Upper lobe of left lung (tissue), 6 donors: ENCODE measurements around the gene EFHD2. TPM values are rescaled to one million over a fixed set of nuclear protein-coding genes. Genes with fewer than 3 reads are reported as not detected.
A peak's percentile ranks its signal among the peaks of the same experiment; 100 is the strongest.

Experiments used
- ATAC-seq, 2 donors: fragments of 200-7000 bp; cut with Tn5 transposase; one replicate each; pipeline ENCODE4 v1.9.1; 2022; ENCODE audit warnings: mild to moderate bottlenecking in 2 of 2, moderate library complexity in 2 of 2; ENCODE audit not compliant: low FRiP score in 2 of 2
- DNase-seq, 2 donors: peaks; one replicate each; pipeline ENCODE4 v3.0.0-alpha.2; 2019 to 2020
- H3K27ac ChIP-seq, 4 donors: fragments of 200-600 bp; sonication (generic); one replicate each; pipeline ENCODE4 v1.5.1; 2016 to 2019
- H3K27me3 ChIP-seq, 4 donors: fragments of 200-600 bp; sonication (generic); one replicate each; pipeline ENCODE4 v1.5.1; 2017 to 2019
- H3K36me3 ChIP-seq, 4 donors: fragments of 200-600 bp; sonication (generic); one replicate each; pipeline ENCODE4 v1.5.1; 2016 to 2019
- H3K4me1 ChIP-seq, 4 donors: fragments of 200-600 bp; sonication (generic); one replicate each; pipeline ENCODE4 v1.5.1; 2018 to 2019
- H3K4me3 ChIP-seq, 4 donors: fragments of 200-600 bp; sonication (generic); one replicate each; pipeline ENCODE4 v1.5.1; 2017 to 2019; ENCODE audit warnings: mild to moderate bottlenecking in 2 of 4, moderate library complexity in 1 of 4
- H3K9me3 ChIP-seq, 4 donors: fragments of 200-600 bp; sonication (generic); one replicate each; pipeline ENCODE4 v1.5.1; 2018 to 2019
- EP300 ChIP-seq, 4 donors: sonication (generic); formaldehyde crosslinking; IDR thresholded peaks; one replicate each; pipeline ENCODE4 v1.5.1; 2017; ENCODE audit warnings: antibody characterized with exemption in 4 of 4, control low read depth in 2 of 4
- POLR2A ChIP-seq, 4 donors: fragments of 450-650 bp; IDR thresholded peaks; one replicate each; pipeline ENCODE4 v1.5.1; 2016 to 2017; ENCODE audit warnings: antibody characterized with exemption in 4 of 4, mild to moderate bottlenecking in 2 of 4
- POLR2AphosphoS5 ChIP-seq, 2 donors: sonication (generic); formaldehyde crosslinking; IDR thresholded peaks; one replicate each; pipeline ENCODE4 v1.5.1; 2017; ENCODE audit warnings: antibody characterized with exemption in 2 of 2
- WGBS, 2 donors: methylation state at CpG; one replicate each; pipeline ENCODE4 v1.1.5; 2017 to 2018; 5-methylcytosine and 5-hydroxymethylcytosine counted together
- total RNA-seq, 6 donors: library from RNA; depleted of rRNA in 4 of 6; stranded (reverse); fragments of >200 nt in 4 of 6; gene quantifications; one replicate each; pipeline versions ENCODE4 v1.1.0 to v1.2.1, GENCODE V29; 2016 to 2021
- TF ChIP-seq, protein P1 (sequence below), 6 experiments: fragments of 450-650 bp in 4 of 6; fragments of 200-600 bp in 2 of 6; sonication (generic) in 2 of 6; IDR thresholded peaks; one replicate each; pipeline ENCODE4 v1.5.1; 2016 to 2019; ENCODE audit warnings: antibody characterized with exemption in 6 of 6
- donor health status: DM: no; HTN: no; CAD: no; lungs with moderate emphysema.
- donor health status: DM: no; HTN: yes; CAD: no; lungs with severe emphysema.

Gene EFHD2
- total RNA-seq, 6 donors from 2014 or later: 62.9 to 123 (median 91.2) TPM

DNA sequence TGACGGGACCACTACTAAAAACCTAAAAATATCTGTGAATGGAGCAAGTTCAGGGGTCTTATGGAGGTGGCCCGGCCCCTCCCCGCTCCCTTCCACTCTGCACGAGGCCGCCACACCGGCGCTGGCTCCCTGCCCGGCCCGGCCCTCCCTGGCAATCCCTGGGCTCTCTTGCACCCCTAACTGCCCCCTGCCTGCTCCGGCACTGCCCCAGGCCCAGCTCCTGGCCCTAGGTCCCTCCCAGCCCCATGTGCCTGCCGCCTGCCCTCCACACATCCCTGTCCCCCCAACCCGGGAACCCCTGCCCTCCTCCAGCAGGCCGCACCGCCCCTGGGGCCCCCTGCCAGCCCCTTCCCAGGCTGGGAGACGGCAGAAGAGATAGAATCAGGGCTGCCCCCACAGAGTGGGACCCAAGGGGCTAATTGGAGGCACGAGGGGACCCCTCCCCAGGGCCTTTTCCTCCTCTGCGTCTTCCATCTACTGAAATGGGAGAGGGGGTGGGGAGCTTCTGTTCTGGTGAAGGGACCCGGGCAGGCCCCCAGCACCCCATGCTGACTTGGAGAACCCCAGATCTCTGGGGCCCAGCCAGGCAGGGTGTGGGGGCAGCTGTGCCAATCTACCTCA lies 19.2 kb downstream of the EFHD2 start:
- TF ChIP-seq POLR2AphosphoS5 (IDR thresholded peaks at IDR 0.05) (no peak), EP300 (IDR thresholded peaks at IDR 0.05) (no peak), POLR2A (IDR thresholded peaks at IDR 0.05) (no peak)
- TF ChIP-seq, protein P1, sequence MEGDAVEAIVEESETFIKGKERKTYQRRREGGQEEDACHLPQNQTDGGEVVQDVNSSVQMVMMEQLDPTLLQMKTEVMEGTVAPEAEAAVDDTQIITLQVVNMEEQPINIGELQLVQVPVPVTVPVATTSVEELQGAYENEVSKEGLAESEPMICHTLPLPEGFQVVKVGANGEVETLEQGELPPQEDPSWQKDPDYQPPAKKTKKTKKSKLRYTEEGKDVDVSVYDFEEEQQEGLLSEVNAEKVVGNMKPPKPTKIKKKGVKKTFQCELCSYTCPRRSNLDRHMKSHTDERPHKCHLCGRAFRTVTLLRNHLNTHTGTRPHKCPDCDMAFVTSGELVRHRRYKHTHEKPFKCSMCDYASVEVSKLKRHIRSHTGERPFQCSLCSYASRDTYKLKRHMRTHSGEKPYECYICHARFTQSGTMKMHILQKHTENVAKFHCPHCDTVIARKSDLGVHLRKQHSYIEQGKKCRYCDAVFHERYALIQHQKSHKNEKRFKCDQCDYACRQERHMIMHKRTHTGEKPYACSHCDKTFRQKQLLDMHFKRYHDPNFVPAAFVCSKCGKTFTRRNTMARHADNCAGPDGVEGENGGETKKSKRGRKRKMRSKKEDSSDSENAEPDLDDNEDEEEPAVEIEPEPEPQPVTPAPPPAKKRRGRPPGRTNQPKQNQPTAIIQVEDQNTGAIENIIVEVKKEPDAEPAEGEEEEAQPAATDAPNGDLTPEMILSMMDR (IDR thresholded peaks at IDR 0.05): no peak
- Histone ChIP-seq H3K27me3 (no peaks in the 10 kb centered on the region), H3K36me3 (peaks cover 0 to 47% (median 21%) of the 10 kb centered on the region in 4 donors), H3K4me3 (no peak overlapping the region), H3K4me1 (peaks cover 0 to 21% (median 7%) of the 10 kb centered on the region in 4 donors), H3K27ac (no peak overlapping the region), H3K9me3 (no peaks in the 10 kb centered on the region)
- no peak for ATAC-seq
- DNase-seq: peak in 1 of 2 donors; percentile 79
- 79 to 91% methylated on average over 4 to 16 of the region's 18 CpGs for WGBS, 2 donors

DNA sequence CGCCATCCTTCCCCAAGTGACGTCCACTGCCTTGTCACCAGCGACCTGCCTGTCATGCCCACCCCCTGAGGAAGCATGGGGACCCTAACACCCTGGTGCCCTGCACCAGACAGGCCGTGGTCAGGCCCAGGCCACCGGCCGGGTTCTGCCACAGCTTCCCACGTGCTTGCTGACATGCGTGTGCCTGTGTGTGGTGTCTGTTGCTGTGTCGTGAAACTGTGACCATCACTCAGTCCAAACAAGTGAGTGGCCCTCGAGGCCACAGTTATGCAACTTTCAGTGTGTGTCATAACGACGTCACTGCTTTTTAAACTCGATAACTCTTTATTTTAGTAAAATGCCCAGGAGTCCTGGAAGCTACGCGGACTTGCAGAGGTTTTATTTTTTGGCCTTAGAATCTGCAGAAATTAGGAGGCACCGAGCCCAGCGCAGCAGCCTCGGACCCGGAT lies 20.0 kb downstream of the EFHD2 start:
- WGBS, 2 donors: 78 to 82% methylated on average over 13 to 19 of the region's 19 CpGs
- ATAC-seq (no peak), DNase-seq (peak; percentile 50 to 69)
- Histone ChIP-seq H3K27me3 (no peaks in the 10 kb centered on the region), H3K9me3 (no peaks in the 10 kb centered on the region), H3K4me3 (no peak overlapping the region), H3K4me1 (peaks cover 0 to 13% (median 4%) of the 10 kb centered on the region in 4 donors), H3K36me3 (peaks cover 0 to 47% (median 21%) of the 10 kb centered on the region in 4 donors), H3K27ac (no peak overlapping the region)
- peak in 1 of 4 donors; percentile 23 for TF ChIP-seq EP300 (IDR thresholded peaks at IDR 0.05)
- no peak for TF ChIP-seq POLR2A (IDR thresholded peaks at IDR 0.05)

DNA sequence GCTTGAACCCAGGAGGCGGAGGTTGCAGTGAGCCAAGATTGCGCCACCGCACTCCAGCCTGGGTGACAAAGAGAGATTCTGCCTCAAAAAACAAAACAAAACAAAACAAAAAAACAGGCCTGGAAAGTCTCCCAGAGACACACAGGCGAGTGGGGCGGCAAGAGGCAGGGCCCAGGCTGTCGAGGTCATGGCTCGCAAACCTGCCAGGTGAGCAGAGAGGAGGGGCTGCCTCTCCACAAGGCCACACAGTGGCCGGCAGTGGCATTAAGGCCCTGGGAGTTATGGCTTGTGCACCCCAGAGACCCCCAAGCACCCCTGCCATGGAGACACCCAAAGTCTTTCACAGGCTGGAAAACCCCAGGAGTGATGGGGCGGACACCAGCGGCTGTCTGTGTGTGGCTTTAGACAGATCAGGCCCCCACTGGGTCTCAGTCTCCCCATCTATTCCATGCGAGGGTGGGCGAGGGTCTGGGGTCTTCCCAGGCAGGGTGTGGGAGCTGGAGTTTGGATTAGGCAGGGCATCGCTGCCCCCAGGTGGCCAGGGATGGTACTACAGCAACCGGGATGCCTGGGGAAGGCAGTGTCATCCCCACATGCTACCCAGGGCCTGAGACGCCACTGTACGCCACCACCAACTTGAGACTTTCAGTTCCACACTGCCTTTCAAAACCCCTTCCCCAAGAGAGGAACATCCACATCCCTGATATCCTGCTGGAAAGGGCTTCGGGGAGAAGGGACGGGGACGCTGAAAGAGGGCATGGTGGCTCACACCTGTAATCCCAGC lies 21.3 kb downstream of the EFHD2 start:
- Histone ChIP-seq H3K36me3 (peaks cover 0 to 43% (median 17%) of the 10 kb centered on the region in 4 donors), H3K27me3 (no peaks in the 10 kb centered on the region), H3K4me3 (no peak overlapping the region), H3K9me3 (no peaks in the 10 kb centered on the region), H3K27ac (peak overlapping the region in 1 of 4 donors; percentile 49), H3K4me1 (peaks cover 0 to 7% (median 2%) of the 10 kb centered on the region in 4 donors)
- DNase-seq (peak in 1 of 2 donors; percentile 70), ATAC-seq (peak; percentile 69 to 79)
- 65 to 71% methylated on average over 14 to 18 of the region's 19 CpGs for WGBS, 2 donors
- TF ChIP-seq EP300 (IDR thresholded peaks at IDR 0.05): no peak
- no peak for TF ChIP-seq POLR2A (IDR thresholded peaks at IDR 0.05)
- TF ChIP-seq POLR2AphosphoS5 (IDR thresholded peaks at IDR 0.05): no peak
- TF ChIP-seq, protein P1 (IDR thresholded peaks at IDR 0.05): peak; percentile 93 to 97 (median 96)

DNA sequence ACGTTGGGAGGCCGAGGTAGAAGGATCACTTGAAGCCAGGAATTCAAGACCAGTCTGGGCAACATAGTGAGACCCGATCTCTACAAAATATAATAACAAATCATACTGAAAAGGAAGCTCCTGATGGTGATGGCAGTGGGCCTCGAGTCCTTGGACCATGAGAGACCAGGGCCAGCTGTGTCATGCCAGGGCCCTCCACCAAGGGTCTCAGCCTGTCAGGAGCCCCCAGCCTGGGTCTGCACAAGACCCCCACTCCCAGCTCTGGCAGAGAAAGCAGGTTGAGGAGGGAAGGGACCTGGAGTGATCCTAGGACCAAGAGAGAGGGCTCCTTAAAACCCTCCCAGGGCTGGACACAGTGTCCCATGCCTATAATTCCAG lies 21.9 kb downstream of the EFHD2 start:
- H3K27ac ChIP-seq: no peak overlapping the region
- TF ChIP-seq, protein P1 (IDR thresholded peaks at IDR 0.05): no peak
- TF ChIP-seq POLR2AphosphoS5 (IDR thresholded peaks at IDR 0.05) (no peak), EP300 (IDR thresholded peaks at IDR 0.05) (no peak), POLR2A (IDR thresholded peaks at IDR 0.05) (no peak)
- no peak for ATAC-seq
- peaks cover 0 to 3% (median under 1%) of the 10 kb centered on the region in 4 donors for H3K4me1 ChIP-seq
- H3K36me3 ChIP-seq: peaks cover 0 to 37% (median 14%) of the 10 kb centered on the region in 4 donors
- H3K9me3 ChIP-seq: no peaks in the 10 kb centered on the region
- DNase-seq: no peak
- WGBS, 2 donors: 67 to 79% methylated on average over 3 to 4 of the region's 4 CpGs
- H3K27me3 ChIP-seq: no peaks in the 10 kb centered on the region
- no peak overlapping the region for H3K4me3 ChIP-seq

DNA sequence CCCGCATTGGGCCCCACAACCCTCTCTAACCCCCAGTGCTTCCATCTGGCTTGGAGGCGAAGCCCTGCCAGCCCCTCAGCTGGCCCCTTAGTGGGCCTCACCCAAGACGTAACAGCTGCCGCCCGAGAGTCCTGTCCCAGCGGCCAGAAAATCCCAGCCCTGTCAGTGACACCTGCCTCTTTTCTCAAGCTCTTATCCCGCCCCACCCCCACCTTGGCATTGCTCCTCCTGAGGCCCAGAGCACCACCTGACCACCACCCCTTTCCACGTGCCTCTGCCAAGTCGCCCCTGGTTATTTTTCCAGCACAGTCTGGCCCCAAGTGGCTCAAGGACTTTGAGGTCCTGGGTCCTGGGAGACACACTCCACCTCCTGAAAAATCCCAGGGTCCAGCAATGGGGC lies 22.6 kb downstream of the EFHD2 start:
- no peak for ATAC-seq
- Histone ChIP-seq H3K4me3 (no peak overlapping the region), H3K27me3 (no peaks in the 10 kb centered on the region), H3K36me3 (peaks cover 0 to 29% (median 10%) of the 10 kb centered on the region in 4 donors), H3K4me1 (no peaks in the 10 kb centered on the region), H3K27ac (no peak overlapping the region), H3K9me3 (no peaks in the 10 kb centered on the region)
- no peak for DNase-seq
- 71 to 79% methylated on average over 9 of the region's 9 CpGs for WGBS, 2 donors
- no peak for TF ChIP-seq POLR2AphosphoS5 (IDR thresholded peaks at IDR 0.05)
- no peak for TF ChIP-seq EP300 (IDR thresholded peaks at IDR 0.05)
- TF ChIP-seq, protein P1 (IDR thresholded peaks at IDR 0.05): no peak
- TF ChIP-seq POLR2A (IDR thresholded peaks at IDR 0.05): no peak
